HepG2 (cell line): Measurements from ENCODE around the gene SLC44A5.

Experiments used
- CEBPZ ChIP-seq: IDR thresholded peaks from 2 replicates; pipeline ENCODE4 v1.6.1; 2012; ENCODE audit warnings: low read length, improper control_type of control experiment
- CSRNP2 ChIP-seq: sonication (generic); formaldehyde crosslinking; conservative IDR thresholded peaks from 2 replicates; pipeline ENCODE4 v1.8.0; 2022; ENCODE audit warnings: low read depth, missing genetic modification reagents
- CTCF ChIP-seq: sonication (generic); formaldehyde crosslinking; IDR thresholded peaks from 2 replicates; pipeline ENCODE4 v1.5.0; 2020; ENCODE audit warnings: mild to moderate bottlenecking, missing genetic modification reagents, moderate library complexity
- ELF4 ChIP-seq: sonication (generic); formaldehyde crosslinking; IDR thresholded peaks from 2 replicates; pipeline ENCODE4 v1.5.0; 2020; ENCODE audit warnings: missing genetic modification reagents, mild to moderate bottlenecking, moderate library complexity, borderline replicate concordance
- HDAC2 ChIP-seq: sonication (generic); formaldehyde crosslinking; IDR thresholded peaks from 2 replicates; pipeline ENCODE4 v1.4.0; 2020; ENCODE audit warnings: missing genetic modification reagents
- MAX ChIP-seq: IDR thresholded peaks from 2 replicates; pipeline ENCODE4 v1.6.1; 2012; ENCODE audit warnings: inconsistent platforms
- NFE2 ChIP-seq: sonication (generic); formaldehyde crosslinking; IDR thresholded peaks from 2 replicates; pipeline ENCODE4 v1.4.0; 2020; ENCODE audit warnings: missing genetic modification reagents
- POLR2A ChIP-seq, 2 experiments: IDR thresholded peaks; 2 replicates each; pipeline ENCODE4 v1.6.1; 2011; ENCODE audit warnings: low read depth in 2 of 2, low read length in 2 of 2, mild to moderate bottlenecking in 1 of 2, moderate library complexity in 1 of 2; ENCODE audit not compliant: insufficient read depth in 1 of 2
- RAD21 ChIP-seq: fragments of 450-650 bp; formaldehyde crosslinking; IDR thresholded peaks from 2 replicates; pipeline ENCODE4 v1.5.0; 2020; ENCODE audit warnings: mild to moderate bottlenecking
- ZNF143 ChIP-seq: sonication (generic); formaldehyde crosslinking; IDR thresholded peaks from 2 replicates; pipeline ENCODE4 v1.4.0; 2020; ENCODE audit warnings: missing genetic modification reagents

GRCh38 chr1:75438355-75438754, 172.6 kb downstream of the SLC44A5 start:
- no peak for TF ChIP-seq CSRNP2 (CRISPR knock-in tag)
- no peak for TF ChIP-seq ZNF143 (CRISPR knock-in tag)
- no peak for TF ChIP-seq NFE2 (CRISPR knock-in tag)
- no peak for TF ChIP-seq HDAC2 (CRISPR knock-in tag)
- no peak for TF ChIP-seq CTCF (CRISPR knock-in tag)
- TF ChIP-seq CEBPZ, result no peak
- TF ChIP-seq RAD21, result no peak
- no peak for TF ChIP-seq POLR2A (IDR thresholded peaks at IDR 0.05; ENCODE audit: insufficient read depth in 1 of 2, low read depth in 2 of 2, low read length in 2 of 2)
- no peak for TF ChIP-seq MAX
- no peak for TF ChIP-seq ELF4 (CRISPR knock-in tag)
